K562 (cell line): Measurements from ENCODE around the gene C16orf96. TPM values are rescaled to one million over a fixed set of nuclear protein-coding genes. Genes with fewer than 3 reads are reported as not detected.

Experiments
- CREBBP ChIP-seq: IDR thresholded peaks from one replicate; pipeline ENCODE4 v1.6.1; 2012; ENCODE audit warnings: low read depth, mild to moderate bottlenecking, control low read depth, inconsistent platforms, low read length
- DLX4 ChIP-seq: fragments of 250-450 bp; sonication (Bioruptor Pico); IDR thresholded peaks from 2 replicates; pipeline ENCODE4 v1.6.1; 2021; ENCODE audit warnings: mild to moderate bottlenecking
- ETS1 ChIP-seq: conservative IDR thresholded peaks from 2 replicates; pipeline ENCODE4 v1.6.1; 2011; ENCODE audit warnings: low read depth, mild to moderate bottlenecking, low read length; ENCODE audit not compliant: control insufficient read depth
- MAZ ChIP-seq, 2 experiments: fragments of 450-650 bp in 1 of 2; sonication (generic) in 1 of 2; formaldehyde crosslinking; IDR thresholded peaks in 1 of 2; conservative IDR thresholded peaks in 1 of 2; 2 replicates each; pipeline versions ENCODE4 v1.4.0 to v1.5.0; 2020; ENCODE audit warnings: mild to moderate bottlenecking in 1 of 2, missing genetic modification reagents in 1 of 2
- MXD1 ChIP-seq: fragments of 250-450 bp; sonication (Bioruptor Pico); IDR thresholded peaks from 2 replicates; pipeline ENCODE4 v1.8.0; 2021; ENCODE audit warnings: borderline replicate concordance, mild to moderate bottlenecking, moderate library complexity; ENCODE audit not compliant: poor library complexity, severe bottlenecking
- NFE2 ChIP-seq: IDR thresholded peaks from 2 replicates; pipeline ENCODE4 v1.6.1; 2014; ENCODE audit warnings: antibody characterized with exemption, low read depth
- NFIC ChIP-seq: fragments of 450-650 bp; IDR thresholded peaks from 2 replicates; pipeline ENCODE4 v1.6.1; 2017; ENCODE audit warnings: mild to moderate bottlenecking, inconsistent platforms
- NONO ChIP-seq, 2 experiments: fragments of 200-400 bp in 1 of 2; fragments of 450-650 bp in 1 of 2; formaldehyde crosslinking in 1 of 2; IDR thresholded peaks; 2 replicates each; pipeline ENCODE4 v1.6.1; 2017; ENCODE audit warnings: low read depth in 2 of 2, mild to moderate bottlenecking in 2 of 2, moderate library complexity in 2 of 2, low read length in 1 of 2
- PTRF ChIP-seq: fragments of 450-650 bp; IDR thresholded peaks from 2 replicates; pipeline ENCODE4 v1.6.1; 2016; ENCODE audit warnings: mild to moderate bottlenecking, missing genetic modification characterization, missing compliant biosample characterization
- RBM22 ChIP-seq: fragments of 200-400 bp; formaldehyde crosslinking; IDR thresholded peaks from 2 replicates; pipeline ENCODE4 v1.6.1; 2018; ENCODE audit warnings: low read length, low read depth; ENCODE audit not compliant: poor library complexity, severe bottlenecking
- RNF2 ChIP-seq: sonication (generic); IDR thresholded peaks from 2 replicates; pipeline ENCODE4 v1.6.1; 2016
- STAT6 ChIP-seq: sonication (generic); formaldehyde crosslinking; IDR thresholded peaks from 2 replicates; pipeline ENCODE4 v1.8.1; 2023; ENCODE audit warnings: mild to moderate bottlenecking, missing genetic modification reagents
- TAF7 ChIP-seq: fragments of 450-650 bp; IDR thresholded peaks from 2 replicates; pipeline ENCODE4 v1.6.1; 2016; ENCODE audit warnings: missing genetic modification characterization, missing compliant biosample characterization
- TBP ChIP-seq: optimal IDR thresholded peaks from 2 replicates; pipeline ENCODE3; 2011; ENCODE audit warnings: low read depth, low read length, improper control_type of control experiment
- TCF7L2 ChIP-seq: fragments of 150-350 bp; IDR thresholded peaks from 2 replicates; pipeline ENCODE4 v1.6.1; 2016; ENCODE audit warnings: low read depth, mild to moderate bottlenecking, low read length, moderate library complexity
- ZBTB12 ChIP-seq: fragments of 250-450 bp; sonication (Bioruptor Pico); IDR thresholded peaks from 2 replicates; pipeline ENCODE4 v1.4.0; 2020
- ZBTB33 ChIP-seq: sonication (generic); formaldehyde crosslinking; IDR thresholded peaks from 2 replicates; pipeline ENCODE4 v1.8.1; 2023; ENCODE audit warnings: mild to moderate bottlenecking, missing genetic modification reagents
- ZNF589 ChIP-seq: fragments of 200-800 bp; sonication (Bioruptor generic); IDR thresholded peaks from 2 replicates; pipeline ENCODE4 v1.6.1; 2016; ENCODE audit warnings: low read depth, missing genetic modification characterization, missing compliant biosample characterization
- polyA plus RNA-seq, 8 experiments: library from polyadenylated mRNA; depleted of rRNA in 4 of 8; stranded (reverse) in 5 of 8; unstranded in 3 of 8; fragments of >200 nt; fragmentation: Nextera tagmentation in 2 of 8; fragmentation: Illumina TruSeq in 1 of 8; extraction: Ambion mirVana in 2 of 8; extraction: Trizol in 1 of 8; gene quantifications; 2 replicates each; pipeline versions ENCODE4 v1.2.1 to v1.2.3, GENCODE V29; 2011 to 2014; ENCODE audit warnings: inconsistent platforms in 1 of 8, missing spikeins in 1 of 8
- total RNA-seq, 7 experiments: library from RNA; depleted of rRNA in 6 of 7; stranded (reverse); fragments of >200 nt in 6 of 7; fragmentation: Illumina TruSeq in 2 of 7; extraction: Trizol in 2 of 7; gene quantifications; 2 replicates each; pipeline versions ENCODE4 v1.2.1 to v1.2.3, GENCODE V29; 2011 to 2021; ENCODE audit warnings: low replicate concordance in 1 of 7

C16orf96 gene
- total and polyA plus RNA-seq, 9 of the 15 experiments (the other 6 are each of a cell fraction or from before 2014, with no cell fraction given): not detected

- TF ChIP-seq ZBTB33 (CRISPR knock-in tag) (peak; percentile 85), CREBBP (no peak), ZBTB12 (CRISPR knock-in tag) (peak; percentile 60), STAT6 (CRISPR knock-in tag) (no peak), TBP (peak; percentile 63), MXD1 (CRISPR knock-in tag) (no peak), RNF2 (peak; percentile 42; the same call in 1 of the 2 replicates), TAF7 (tag) (no peak), NONO (IDR thresholded peaks at IDR 0.05; ENCODE audit: low read depth in 2 of 2, low read length in 1 of 2) (peak in 1 of 2 experiments; percentile 99; a peak in 2 of 4 replicates), ETS1 (peak; percentile 96), NFIC (peak; percentile 15; the same call in 1 of the 2 replicates), PTRF (tag) (no peak), DLX4 (CRISPR knock-in tag) (no peak), NFE2 (no peak), ZNF589 (no peak), MAZ (CRISPR knock-in tag; conservative IDR thresholded peaks at IDR 0.05 in 1 of 2, IDR thresholded peaks at IDR 0.05 in 1 of 2) (peak in 1 of 2 experiments; percentile 74; a peak in 2 of 4 replicates), RBM22 (no peak), TCF7L2 (peak; percentile 93)
Measured at GRCh38 chr16:4624015-4624826, 68.1 kb downstream of the C16orf96 start, which contains the start of gene MGRN1 (continued).
